Tibial nerve (tissue), 4 donors: ENCODE measurements around the gene VAMP3. TPM values are rescaled to one million over a fixed set of nuclear protein-coding genes. Genes with fewer than 3 reads are reported as not detected.

Experiments
- DNase-seq, 2 donors: peaks; one replicate each; pipeline ENCODE4 v3.0.0-alpha.2; 2019; ENCODE audit warnings: low spot score in 2 of 2
- H3K27ac ChIP-seq, 4 donors: fragments of 200-600 bp; sonication (generic) in 3 of 4; one replicate each; pipeline ENCODE4 v1.5.1; 2017 to 2019; ENCODE audit warnings: mild to moderate bottlenecking in 1 of 4
- H3K27me3 ChIP-seq, 2 donors: fragments of 200-600 bp; sonication (generic) in 1 of 2; one replicate each; pipeline versions ENCODE4 v1.5.1 to v1.6.0; 2017 to 2019
- H3K36me3 ChIP-seq, 3 donors: fragments of 200-600 bp; sonication (generic); one replicate each; pipeline ENCODE4 v1.5.1; 2018 to 2019
- H3K4me1 ChIP-seq, 4 donors: fragments of 200-600 bp; sonication (generic) in 3 of 4; one replicate each; pipeline ENCODE4 v1.5.1; 2017 to 2019
- H3K4me3 ChIP-seq, 4 donors: fragments of 200-600 bp; sonication (generic) in 3 of 4; one replicate each; pipeline ENCODE4 v1.5.1; 2017 to 2019; ENCODE audit warnings: mild to moderate bottlenecking in 1 of 4, moderate library complexity in 1 of 4
- H3K9me3 ChIP-seq, 4 donors: fragments of 200-600 bp; sonication (generic) in 3 of 4; one replicate each; pipeline ENCODE4 v1.5.1; 2017 to 2019
- CTCF ChIP-seq, 5 experiments: fragments of 200-600 bp in 3 of 5; fragments of 450-650 bp in 2 of 5; sonication (generic) in 3 of 5; IDR thresholded peaks; one replicate each; pipeline ENCODE4 v1.5.1; 2016 to 2019; ENCODE audit warnings: antibody characterized with exemption in 5 of 5, mild to moderate bottlenecking in 3 of 5, moderate library complexity in 2 of 5
- EP300 ChIP-seq, 2 donors: sonication (generic); formaldehyde crosslinking; IDR thresholded peaks; one replicate each; pipeline ENCODE4 v1.6.1; 2017; ENCODE audit warnings: antibody characterized with exemption in 2 of 2, mild to moderate bottlenecking in 1 of 2
- POLR2A ChIP-seq, 2 donors: fragments of 450-650 bp; IDR thresholded peaks; one replicate each; pipeline ENCODE4 v1.6.1; 2017; ENCODE audit warnings: antibody characterized with exemption in 2 of 2, mild to moderate bottlenecking in 2 of 2, moderate library complexity in 2 of 2
- WGBS, 2 donors: methylation state at CpG; one replicate each; pipeline ENCODE4 v1.1.5; 2018; 5-methylcytosine and 5-hydroxymethylcytosine counted together
- total RNA-seq, 4 donors: library from RNA; depleted of rRNA; stranded (reverse); fragments of >200 nt; gene quantifications; one replicate each; pipeline ENCODE4 v1.1.0, GENCODE V29; 2016

Gene VAMP3
- total RNA-seq, 4 donors from 2014 or later, result 86.1 to 147 (median 107) TPM

- Histone ChIP-seq H3K9me3 (no peaks in the 10 kb centered on the region), H3K27ac (peak overlapping the region; percentile 25 to 99 (median 92)), H3K36me3 (peaks cover 3 to 48% (median 3%) of the 10 kb centered on the region in 3 donors), H3K4me3 (no peak overlapping the region), H3K4me1 (peaks cover 0 to 42% (median 6%) of the 10 kb centered on the region in 4 donors), H3K27me3 (no peaks in the 10 kb centered on the region)
- WGBS, 2 donors, result 84 to 86% methylated on average over 16 of the region's 16 CpGs
- no peak for DNase-seq
- TF ChIP-seq CTCF (IDR thresholded peaks at IDR 0.05) (no peak), EP300 (IDR thresholded peaks at IDR 0.05) (no peak), POLR2A (IDR thresholded peaks at IDR 0.05) (no peak)
Measured at GRCh38 chr1:7781923-7782495, 10.9 kb downstream of the VAMP3 start.

GRCh38 chr1:7783178-7783711 lies 12.1 kb downstream of the VAMP3 start:
- Histone ChIP-seq H3K36me3 (peaks cover 0 to 48% (median under 1%) of the 10 kb centered on the region in 3 donors), H3K27ac (peak overlapping the region; percentile 89 to 99 (median 95)), H3K9me3 (no peaks in the 10 kb centered on the region), H3K4me3 (peak overlapping the region; percentile 46 to 81 (median 54)), H3K4me1 (peaks cover 0 to 54% (median 6%) of the 10 kb centered on the region in 4 donors), H3K27me3 (no peaks in the 10 kb centered on the region)
- WGBS, 2 donors, result 2% methylated on average over 19 to 21 of the region's 34 CpGs
- TF ChIP-seq EP300 (IDR thresholded peaks at IDR 0.05), result no peak
- TF ChIP-seq CTCF (IDR thresholded peaks at IDR 0.05), result no peak
- no peak for TF ChIP-seq POLR2A (IDR thresholded peaks at IDR 0.05)
- DNase-seq, result peak; percentile 43 to 65

- 0 to 1% methylated on average over 22 to 47 of the region's 90 CpGs for WGBS, 2 donors
- H3K9me3 ChIP-seq, result no peaks in the 10 kb centered on the region
- H3K36me3 ChIP-seq, result peaks cover 0 to 48% (median 0%) of the 10 kb centered on the region in 3 donors
- no peaks in the 10 kb centered on the region for H3K27me3 ChIP-seq
- peaks cover 0 to 59% (median 6%) of the 10 kb centered on the region in 4 donors for H3K4me1 ChIP-seq
- DNase-seq, result peak; percentile 93 to 96
- H3K27ac ChIP-seq, result peak within 1 kb of the TSS; percentile 90 to 99 (median 95)
- peak within 1 kb of the TSS; percentile 53 to 81 (median 62) for H3K4me3 ChIP-seq
- peak; percentile 26 to 82 for TF ChIP-seq POLR2A (IDR thresholded peaks at IDR 0.05)
- peak in 2 of 5 experiments; percentile 19 to 50 for TF ChIP-seq CTCF (IDR thresholded peaks at IDR 0.05)
- TF ChIP-seq EP300 (IDR thresholded peaks at IDR 0.05), result peak in 1 of 2 donors; percentile 75
Measured at GRCh38 chr1:7783826-7784491, 12.9 kb downstream of the VAMP3 start, which contains the start of gene PER3. PER3 (plus strand) TSS chr1:7784291; CDS start chr1:7784878, 587 bp downstream.

GRCh38 chr1:7784492-7785071 lies 13.5 kb downstream of the VAMP3 start:
- no peak for DNase-seq
- peak in 1 of 2 donors; percentile 5 for TF ChIP-seq POLR2A (IDR thresholded peaks at IDR 0.05)
- no peak for TF ChIP-seq EP300 (IDR thresholded peaks at IDR 0.05)
- TF ChIP-seq CTCF (IDR thresholded peaks at IDR 0.05), result peak in 1 of 5 experiments; percentile 2
- Histone ChIP-seq H3K27me3 (no peaks in the 10 kb centered on the region), H3K4me3 (peak overlapping the region; percentile 47 to 81 (median 62)), H3K9me3 (no peaks in the 10 kb centered on the region), H3K4me1 (peaks cover 0 to 59% (median 6%) of the 10 kb centered on the region in 4 donors), H3K27ac (peak overlapping the region; percentile 90 to 99 (median 93)), H3K36me3 (peaks cover 0 to 48% (median 3%) of the 10 kb centered on the region in 3 donors)
- WGBS, 2 donors, result 36 to 37% methylated on average over 43 to 51 of the region's 52 CpGs
